Upper lobe of right lung (tissue), 1 donor: Measurements from ENCODE around the gene MYCBP2. TPM values are rescaled to one million over a fixed set of nuclear protein-coding genes. Genes with fewer than 3 reads are reported as not detected.

ENCODE experiments used
- ATAC-seq: fragments of 200-7000 bp; cut with Tn5 transposase; one replicate; pipeline ENCODE4 v1.9.1; 2020; ENCODE audit warnings: mild to moderate bottlenecking, moderate library complexity
- DNase-seq: peaks from one replicate; pipeline ENCODE4 v3.0.0-alpha.2; 2020
- H3K27ac ChIP-seq: fragments of 200-600 bp; one replicate; pipeline ENCODE4 v1.8.0; 2022
- H3K27me3 ChIP-seq: fragments of 200-600 bp; one replicate; pipeline ENCODE4 v1.8.0; 2022; ENCODE audit warnings: mild to moderate bottlenecking
- H3K36me3 ChIP-seq: fragments of 200-600 bp; one replicate; pipeline ENCODE4 v1.8.0; 2022
- H3K4me1 ChIP-seq: fragments of 200-600 bp; one replicate; pipeline ENCODE4 v1.8.0; 2022
- H3K4me3 ChIP-seq: fragments of 200-600 bp; one replicate; pipeline ENCODE4 v1.8.0; 2022; ENCODE audit warnings: mild to moderate bottlenecking
- H3K9me3 ChIP-seq: fragments of 200-600 bp; one replicate; pipeline ENCODE4 v1.8.0; 2022
- intact Hi-C: fragments of 100-400 bp; cut with DNase I; formaldehyde crosslinking; loops from one replicate; pipeline ENCODE4 v1.11.0; 2022
- total RNA-seq: library from RNA; stranded (reverse); fragmentation: NEBNext Ultra II Directional; extraction: Animal tissue kit (Norgen Biotek cat#: 25700); gene quantifications from one replicate; pipeline ENCODE4 v1.2.1, GENCODE V29; 2021
- TF ChIP-seq, protein P1 (sequence below): fragments of 200-600 bp; IDR thresholded peaks from one replicate; pipeline ENCODE4 v1.8.0; 2022; ENCODE audit warnings: antibody characterized with exemption
- donor health status: DM: no; HTN: yes; CAD: no; lungs with severe emphysema.

MYCBP2 gene
- total RNA-seq, 1 donor from 2014 or later = 94.2 TPM

DNA sequence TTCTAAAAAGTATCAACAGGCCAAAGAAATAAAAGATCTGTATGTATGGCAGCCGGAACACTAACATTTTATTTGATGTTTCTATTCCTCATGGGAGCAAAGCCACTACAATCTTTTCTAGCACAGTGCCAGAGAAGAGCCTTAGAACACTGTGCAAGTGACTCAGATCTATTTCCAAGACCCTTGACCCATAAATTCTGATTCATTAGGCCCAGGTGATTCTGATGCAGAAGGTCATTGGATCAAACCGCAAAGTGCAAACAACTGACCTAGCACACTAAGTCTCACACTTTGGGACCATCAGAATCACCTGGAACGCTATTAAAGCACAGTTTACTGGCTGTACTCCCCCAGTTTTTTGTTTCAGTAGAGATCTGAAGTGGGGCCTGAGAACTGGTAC lies 87.6 kb downstream of the MYCBP2 start:
- peaks cover 52% of the 10 kb centered on the region for H3K36me3 ChIP-seq
- no peak overlapping the region for H3K4me3 ChIP-seq
- no peak for DNase-seq
- no peaks in the 10 kb centered on the region for H3K27me3 ChIP-seq
- no peak for ATAC-seq
- no peaks in the 10 kb centered on the region for H3K4me1 ChIP-seq
- intact Hi-C loops = no loop called here
- no peaks in the 10 kb centered on the region for H3K9me3 ChIP-seq
- H3K27ac ChIP-seq = no peak overlapping the region
- TF ChIP-seq, protein P1, sequence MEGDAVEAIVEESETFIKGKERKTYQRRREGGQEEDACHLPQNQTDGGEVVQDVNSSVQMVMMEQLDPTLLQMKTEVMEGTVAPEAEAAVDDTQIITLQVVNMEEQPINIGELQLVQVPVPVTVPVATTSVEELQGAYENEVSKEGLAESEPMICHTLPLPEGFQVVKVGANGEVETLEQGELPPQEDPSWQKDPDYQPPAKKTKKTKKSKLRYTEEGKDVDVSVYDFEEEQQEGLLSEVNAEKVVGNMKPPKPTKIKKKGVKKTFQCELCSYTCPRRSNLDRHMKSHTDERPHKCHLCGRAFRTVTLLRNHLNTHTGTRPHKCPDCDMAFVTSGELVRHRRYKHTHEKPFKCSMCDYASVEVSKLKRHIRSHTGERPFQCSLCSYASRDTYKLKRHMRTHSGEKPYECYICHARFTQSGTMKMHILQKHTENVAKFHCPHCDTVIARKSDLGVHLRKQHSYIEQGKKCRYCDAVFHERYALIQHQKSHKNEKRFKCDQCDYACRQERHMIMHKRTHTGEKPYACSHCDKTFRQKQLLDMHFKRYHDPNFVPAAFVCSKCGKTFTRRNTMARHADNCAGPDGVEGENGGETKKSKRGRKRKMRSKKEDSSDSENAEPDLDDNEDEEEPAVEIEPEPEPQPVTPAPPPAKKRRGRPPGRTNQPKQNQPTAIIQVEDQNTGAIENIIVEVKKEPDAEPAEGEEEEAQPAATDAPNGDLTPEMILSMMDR = no peak

GRCh38 chr13:77235456-77236022 lies 91.4 kb downstream of the MYCBP2 start:
- H3K27me3 ChIP-seq = no peaks in the 10 kb centered on the region
- H3K36me3 ChIP-seq = peaks cover 28% of the 10 kb centered on the region
- TF ChIP-seq, protein P1 = no peak
- DNase-seq (no peak), ATAC-seq (no peak)
- H3K4me1 ChIP-seq = no peaks in the 10 kb centered on the region
- no peaks in the 10 kb centered on the region for H3K9me3 ChIP-seq
- intact Hi-C loops = no loop called here
- no peak overlapping the region for H3K4me3 ChIP-seq
- no peak overlapping the region for H3K27ac ChIP-seq

GRCh38 chr13:77233159-77233558 lies 93.7 kb downstream of the MYCBP2 start:
- intact Hi-C loops = no loop called here
- ATAC-seq (no peak), DNase-seq (no peak)
- TF ChIP-seq, protein P1 = no peak
- H3K27ac ChIP-seq = no peak overlapping the region
- no peaks in the 10 kb centered on the region for H3K27me3 ChIP-seq
- H3K4me3 ChIP-seq = no peak overlapping the region
- no peaks in the 10 kb centered on the region for H3K9me3 ChIP-seq
- no peaks in the 10 kb centered on the region for H3K4me1 ChIP-seq
- peaks cover 14% of the 10 kb centered on the region for H3K36me3 ChIP-seq

DNA sequence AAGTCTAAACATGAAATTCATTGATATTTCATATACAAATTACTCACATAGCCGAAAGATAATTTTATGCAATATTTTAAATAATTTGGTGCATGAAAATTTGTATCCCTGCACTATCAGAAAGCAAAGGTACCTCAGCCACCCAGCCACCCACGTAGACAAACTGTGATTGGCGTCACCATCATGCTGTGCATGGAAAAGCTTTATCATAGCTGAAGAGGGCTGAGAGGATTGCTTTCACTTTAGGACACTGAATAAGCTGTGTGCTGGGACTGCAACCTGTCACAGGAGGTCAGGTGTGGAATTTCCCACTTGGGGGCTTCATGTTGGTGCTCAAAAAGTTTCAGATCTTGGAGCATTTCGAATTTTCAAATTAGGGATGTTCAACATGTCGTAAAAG lies 96.3 kb downstream of the MYCBP2 start:
- H3K27ac ChIP-seq = no peak overlapping the region
- H3K4me1 ChIP-seq = no peaks in the 10 kb centered on the region
- H3K36me3 ChIP-seq = peaks cover 5% of the 10 kb centered on the region
- ATAC-seq (no peak), DNase-seq (no peak)
- H3K27me3 ChIP-seq = no peaks in the 10 kb centered on the region
- intact Hi-C loops = no loop called here
- H3K4me3 ChIP-seq = no peak overlapping the region
- no peaks in the 10 kb centered on the region for H3K9me3 ChIP-seq
- TF ChIP-seq, protein P1 = no peak

- TF ChIP-seq, protein P1 = no peak
- intact Hi-C loops = no loop called here
- DNase-seq (no peak), ATAC-seq (no peak)
- no peaks in the 10 kb centered on the region for H3K4me1 ChIP-seq
- no peak overlapping the region for H3K27ac ChIP-seq
- H3K27me3 ChIP-seq = no peaks in the 10 kb centered on the region
- H3K4me3 ChIP-seq = no peak overlapping the region
- peaks cover 25% of the 10 kb centered on the region for H3K36me3 ChIP-seq
- H3K9me3 ChIP-seq = no peaks in the 10 kb centered on the region
These were observed 100.9 kb downstream of the MYCBP2 start for GRCh38 chr13:77225946-77226345.

- Histone ChIP-seq H3K36me3 (peaks cover 38% of the 10 kb centered on the region), H3K4me3 (no peak overlapping the region), H3K27ac (no peak overlapping the region), H3K4me1 (no peaks in the 10 kb centered on the region), H3K9me3 (no peaks in the 10 kb centered on the region), H3K27me3 (no peaks in the 10 kb centered on the region)
- TF ChIP-seq, protein P1 = no peak
- intact Hi-C loops = no loop called here
- ATAC-seq = no peak
- DNase-seq = no peak
These were observed 104.0 kb downstream of the MYCBP2 start for GRCh38 chr13:77222909-77223308.
